CD4-positive, alpha-beta T cell treated with Interleukin-4 for 4 hours (primary cell): ENCODE results near the gene ELMOD2.
"Not testable (repeated sequence)": the region's sequence is repeated elsewhere in the genome, so short reads cannot be mapped to it uniquely, and the experiment has no call there.

Source experiments
- DNase-seq: peaks from one replicate; pipeline ENCODE4 v3.0.0-alpha.2; 2020

ELMOD2 gene

GRCh38 chr4:140523857-140524742, at the start of gene ELMOD2:
TSS of gene ELMOD2 (plus strand) at chr4:140524168. CDS start at chr4:140525429, 1,261 bp downstream.
- peak; percentile 98 for DNase-seq

DNA sequence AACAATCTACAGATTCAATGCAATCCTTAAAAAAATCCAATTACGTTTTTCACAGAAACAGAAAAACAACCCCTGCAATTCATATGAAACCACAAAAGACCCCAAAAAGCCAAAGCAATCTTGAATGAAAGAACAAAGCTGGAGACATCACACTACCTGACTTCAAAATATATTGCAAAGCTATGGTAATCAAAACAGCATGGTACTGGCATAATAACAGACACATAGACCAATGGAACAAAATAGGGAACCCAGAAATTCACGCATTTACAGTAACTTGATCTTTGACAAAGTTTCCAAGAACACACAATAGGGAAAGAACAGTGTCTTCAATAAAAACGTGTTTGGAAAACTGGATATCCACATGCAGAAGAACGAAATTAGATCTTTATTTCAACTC, 40.5 kb upstream of the ELMOD2 start:
- no peak for DNase-seq

GRCh38 chr4:140485939-140486338, 38.0 kb upstream of the ELMOD2 start:
- no peak for DNase-seq

DNA sequence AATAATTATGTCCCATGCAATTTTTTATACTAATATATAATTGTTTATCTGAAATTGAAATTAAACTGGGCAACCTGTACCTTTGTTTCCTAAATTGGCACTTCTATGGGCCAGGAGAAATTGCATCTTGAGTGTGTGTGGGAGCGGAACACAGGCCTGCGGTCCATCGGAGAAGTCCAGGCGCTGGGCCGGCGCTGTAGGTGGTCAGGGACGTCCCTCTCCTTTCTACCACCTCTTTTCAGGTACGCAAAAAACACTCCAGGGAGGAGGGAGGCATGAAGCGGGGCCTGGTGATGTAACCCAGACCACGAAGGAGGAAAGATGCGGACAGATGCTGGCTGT, 26.6 kb upstream of the ELMOD2 start:
- no peak for DNase-seq

DNA sequence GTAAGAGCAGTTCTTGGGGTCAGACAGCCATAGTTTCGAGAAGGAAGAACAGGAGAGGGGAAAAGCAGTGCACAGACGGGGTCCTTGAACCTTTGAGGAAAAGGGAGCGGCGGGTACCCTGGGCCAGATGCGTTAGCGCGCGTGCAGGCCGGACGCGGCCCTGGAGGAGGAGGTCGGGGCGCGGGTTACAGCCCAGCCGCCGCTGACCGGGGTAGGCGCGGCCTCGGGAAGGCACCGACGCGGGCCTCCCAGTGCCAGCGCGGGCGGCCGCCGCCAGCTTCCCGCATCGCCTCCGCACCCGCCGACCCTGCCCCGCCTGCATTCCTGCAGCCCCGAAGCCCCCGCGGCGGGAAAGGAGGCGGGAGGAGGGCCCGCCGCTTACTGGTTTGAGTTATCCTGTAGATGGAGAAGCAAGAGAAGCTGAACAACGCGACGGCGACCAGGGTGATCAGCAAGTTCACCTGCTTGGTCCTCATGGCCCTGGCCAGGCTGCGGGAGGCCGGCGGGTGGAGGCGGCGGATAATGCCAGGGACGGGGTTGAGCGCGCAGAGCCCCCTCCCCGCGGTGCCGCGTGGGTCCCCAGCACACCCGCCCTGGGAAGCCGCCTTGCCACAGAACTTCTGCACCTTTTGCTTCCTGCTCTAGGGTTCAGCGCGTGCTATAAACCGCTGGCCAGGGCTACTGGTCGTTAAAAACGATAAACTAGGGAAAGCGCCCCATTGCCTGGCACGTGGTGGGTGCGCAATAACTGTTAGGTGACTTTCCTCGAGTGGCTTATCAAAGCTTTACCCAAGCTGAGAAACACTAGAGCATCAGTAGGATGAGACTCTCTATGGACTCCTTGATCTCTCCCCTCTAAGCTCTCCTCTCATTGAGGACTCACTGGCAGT, 26.0 kb upstream of the ELMOD2 start, which contains the start of gene MGAT4D:
Gene MGAT4D (minus strand): TSS at position 547 of the 890 bp plus-strand sequence. CDS start 71 bp downstream, at position 476.
- DNase-seq = no peak

DNA sequence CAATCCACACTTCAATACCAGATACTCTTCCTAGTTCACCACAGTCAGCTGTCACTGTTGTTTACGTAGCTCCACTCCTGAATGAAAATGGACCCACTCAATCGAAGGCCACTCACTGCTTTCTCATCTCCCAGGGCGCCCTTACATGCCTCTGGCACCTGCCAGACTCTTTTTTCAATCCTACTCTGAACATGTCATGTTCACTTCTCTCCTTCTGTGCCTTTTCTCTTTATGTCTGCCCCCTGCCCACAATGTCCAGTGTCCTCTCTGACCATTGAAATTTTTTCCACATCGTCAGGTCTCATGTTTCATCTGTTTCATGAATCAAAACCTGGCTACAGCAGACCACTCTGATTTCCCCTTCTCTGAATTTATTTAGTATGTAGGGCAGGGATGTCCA, 24.6 kb upstream of the ELMOD2 start:
- no peak for DNase-seq

DNA sequence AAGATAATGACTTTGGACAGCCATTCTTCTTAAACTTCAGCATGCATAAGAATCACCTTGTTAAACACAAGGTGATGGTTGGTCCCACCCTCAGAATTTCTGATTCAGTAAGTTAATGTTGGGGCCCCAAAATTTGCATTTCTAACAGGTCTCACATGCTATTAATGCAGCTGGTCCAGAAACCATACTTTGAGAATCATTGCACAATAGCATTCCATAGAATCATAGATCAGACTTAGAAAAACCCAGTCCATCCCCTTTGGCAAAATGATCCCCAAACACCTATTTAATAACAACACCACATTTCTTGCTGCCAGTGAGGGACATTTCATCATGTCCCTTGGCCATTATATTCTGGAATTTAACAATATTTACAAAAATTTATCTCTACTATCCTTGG, 19.7 kb upstream of the ELMOD2 start:
- DNase-seq = no peak

DNA sequence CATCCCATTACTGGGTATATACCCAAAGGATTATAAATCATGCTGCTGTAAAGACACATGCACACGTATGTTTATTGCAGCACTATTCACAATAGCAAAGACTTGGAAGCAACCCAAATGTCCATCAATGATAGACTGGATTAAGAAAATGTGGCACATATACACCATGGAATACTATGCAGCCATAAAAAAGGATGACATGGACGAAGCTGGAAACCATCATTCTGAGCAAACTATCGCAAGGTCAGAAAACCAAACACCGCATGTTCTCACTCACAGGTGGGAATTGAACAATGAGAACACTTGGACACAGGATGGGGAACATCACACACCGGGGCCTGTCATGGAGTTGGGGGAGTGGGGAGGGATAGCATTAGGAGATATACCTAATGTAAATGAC, 10.2 kb upstream of the ELMOD2 start:
- DNase-seq = not testable (repeated sequence)

DNA sequence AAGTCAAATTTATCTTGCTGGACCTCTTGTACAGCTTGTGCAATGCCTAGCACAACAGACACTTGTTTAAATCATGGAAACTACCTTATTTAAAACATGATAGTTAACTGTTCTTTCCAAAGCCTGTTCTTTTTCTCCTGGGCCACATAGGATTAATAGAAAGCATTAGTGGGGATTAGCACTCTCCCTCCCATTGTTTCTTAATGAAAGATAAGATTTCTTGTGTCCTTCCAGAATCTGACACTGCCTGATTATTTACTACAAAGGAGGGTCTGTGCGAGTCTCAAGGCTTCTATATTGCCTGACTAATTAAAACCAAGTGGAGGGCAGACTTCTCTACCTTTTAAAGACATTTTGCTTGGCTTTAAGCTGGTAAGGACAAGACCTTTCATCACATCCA, 8.5 kb upstream of the ELMOD2 start:
- no peak for DNase-seq

- DNase-seq = no peak
Observed at GRCh38 chr4:140523370-140523856, 555 bp upstream of the ELMOD2 start.

DNA sequence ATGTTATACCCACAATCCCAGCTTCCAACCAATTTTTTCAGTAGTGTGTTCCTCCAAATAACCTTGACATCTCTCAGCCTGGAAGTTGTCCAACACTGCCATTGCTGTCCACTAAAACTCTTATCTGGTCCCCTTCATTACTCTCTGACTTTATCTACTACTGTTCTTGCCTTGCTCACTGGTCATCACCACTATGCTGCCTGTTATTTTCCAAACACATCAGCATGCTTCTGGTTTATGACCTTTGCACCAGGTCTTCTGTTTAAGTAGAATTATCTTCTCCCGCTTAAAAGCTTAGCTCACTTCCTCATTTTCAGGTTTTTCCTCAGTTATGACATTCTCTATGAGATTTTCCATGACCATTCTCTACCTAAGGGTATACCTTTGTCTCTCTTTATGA, 5.5 kb downstream of the ELMOD2 start:
- DNase-seq = no peak

DNA sequence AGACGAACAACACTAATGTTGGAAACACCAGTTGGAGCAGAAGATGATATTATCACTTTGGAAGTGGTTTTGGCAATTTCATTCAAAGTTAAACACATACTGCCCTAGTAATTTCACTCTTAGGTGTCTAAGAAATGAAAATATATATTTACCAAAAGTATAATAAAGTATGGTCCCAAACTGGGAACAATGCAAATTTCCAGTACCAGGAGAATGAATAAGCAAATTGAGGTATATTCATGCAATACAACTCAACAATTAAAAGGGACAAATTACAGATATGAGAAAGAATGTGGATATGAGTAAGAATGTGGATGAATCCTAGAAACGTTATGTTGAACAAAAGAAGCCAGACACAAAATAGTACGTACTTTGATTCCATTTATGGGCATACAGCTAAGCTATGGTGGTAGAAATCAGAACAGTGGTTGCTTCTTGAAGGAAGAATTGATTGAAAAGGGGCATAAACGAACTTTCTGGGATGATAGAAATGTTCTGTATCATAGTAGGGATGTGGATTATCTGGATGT, 10.0 kb downstream of the ELMOD2 start:
- no peak for DNase-seq

GRCh38 chr4:140556372-140557085, 32.6 kb downstream of the ELMOD2 start:
- DNase-seq = peak; percentile 30

GRCh38 chr4:140557831-140558435, 34.0 kb downstream of the ELMOD2 start:
- DNase-seq = no peak

GRCh38 chr4:140559696-140560095, 35.7 kb downstream of the ELMOD2 start:
- DNase-seq = no peak

GRCh38 chr4:140568507-140569306, 44.7 kb downstream of the ELMOD2 start, which contains the start of gene UCP1:
TSS of gene UCP1 (minus strand) at chr4:140568961. CDS start at chr4:140568729, 232 bp downstream.
- no peak for DNase-seq

- DNase-seq = no peak
Observed at GRCh38 chr4:140569307-140569638, 45.3 kb downstream of the ELMOD2 start.

GRCh38 chr4:140571620-140572019, 47.7 kb downstream of the ELMOD2 start:
- DNase-seq = no peak

DNA sequence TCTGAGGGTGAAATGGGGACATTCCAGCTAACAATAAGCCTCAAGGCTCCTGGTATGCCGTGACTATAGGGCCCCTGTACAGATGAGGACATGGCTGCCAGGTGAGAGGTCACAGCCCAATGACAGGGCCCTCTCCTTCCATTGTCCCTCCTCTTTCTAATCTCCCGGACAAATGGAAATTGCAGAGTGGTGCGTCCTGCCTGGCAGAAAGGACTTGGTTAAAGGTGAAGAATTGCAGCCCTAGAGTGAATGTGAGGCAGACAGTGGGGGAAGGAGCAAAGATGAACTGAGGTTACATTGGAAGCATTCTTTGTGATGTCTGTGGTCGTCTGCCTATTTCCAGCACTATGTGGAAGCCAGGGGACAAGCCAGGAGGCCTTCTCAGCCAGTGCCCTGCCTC, 51.5 kb downstream of the ELMOD2 start:
- no peak for DNase-seq

DNA sequence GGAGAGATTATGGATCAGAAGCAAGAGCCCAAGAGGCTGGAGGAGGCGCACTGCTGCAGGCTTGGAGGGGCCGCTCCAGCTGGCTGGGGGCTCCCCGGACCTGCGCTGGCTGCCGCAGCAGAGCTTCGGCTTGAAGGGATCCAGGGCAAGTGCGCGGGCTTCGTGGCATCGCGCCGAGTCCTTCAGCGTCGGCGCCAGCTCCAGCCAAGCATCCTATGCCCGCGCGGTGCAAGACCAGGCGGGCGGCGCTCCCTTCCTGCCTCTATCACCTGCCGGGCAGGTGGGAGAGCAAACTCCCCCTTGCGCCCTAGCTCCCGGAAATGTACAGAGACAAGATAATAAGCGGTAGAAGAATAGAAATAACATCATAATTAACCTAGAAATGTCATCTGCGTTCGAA, 55.3 kb downstream of the ELMOD2 start:
- no peak for DNase-seq

GRCh38 chr4:140581078-140581477, 57.1 kb downstream of the ELMOD2 start:
- no peak for DNase-seq
